Measurements from ENCODE around the gene TNNI3.

GRCh38 chr19:55114566-55115145, 42.9 kb downstream of the TNNI3 start:
- TF ChIP-seq, protein P1, sequence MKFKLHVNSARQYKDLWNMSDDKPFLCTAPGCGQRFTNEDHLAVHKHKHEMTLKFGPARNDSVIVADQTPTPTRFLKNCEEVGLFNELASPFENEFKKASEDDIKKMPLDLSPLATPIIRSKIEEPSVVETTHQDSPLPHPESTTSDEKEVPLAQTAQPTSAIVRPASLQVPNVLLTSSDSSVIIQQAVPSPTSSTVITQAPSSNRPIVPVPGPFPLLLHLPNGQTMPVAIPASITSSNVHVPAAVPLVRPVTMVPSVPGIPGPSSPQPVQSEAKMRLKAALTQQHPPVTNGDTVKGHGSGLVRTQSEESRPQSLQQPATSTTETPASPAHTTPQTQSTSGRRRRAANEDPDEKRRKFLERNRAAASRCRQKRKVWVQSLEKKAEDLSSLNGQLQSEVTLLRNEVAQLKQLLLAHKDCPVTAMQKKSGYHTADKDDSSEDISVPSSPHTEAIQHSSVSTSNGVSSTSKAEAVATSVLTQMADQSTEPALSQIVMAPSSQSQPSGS (CRISPR knock-in tag; IDR thresholded peaks at IDR 0.05; ENCODE audit: borderline replicate concordance, low read depth), result no peak
- TF ChIP-seq, protein P2, sequence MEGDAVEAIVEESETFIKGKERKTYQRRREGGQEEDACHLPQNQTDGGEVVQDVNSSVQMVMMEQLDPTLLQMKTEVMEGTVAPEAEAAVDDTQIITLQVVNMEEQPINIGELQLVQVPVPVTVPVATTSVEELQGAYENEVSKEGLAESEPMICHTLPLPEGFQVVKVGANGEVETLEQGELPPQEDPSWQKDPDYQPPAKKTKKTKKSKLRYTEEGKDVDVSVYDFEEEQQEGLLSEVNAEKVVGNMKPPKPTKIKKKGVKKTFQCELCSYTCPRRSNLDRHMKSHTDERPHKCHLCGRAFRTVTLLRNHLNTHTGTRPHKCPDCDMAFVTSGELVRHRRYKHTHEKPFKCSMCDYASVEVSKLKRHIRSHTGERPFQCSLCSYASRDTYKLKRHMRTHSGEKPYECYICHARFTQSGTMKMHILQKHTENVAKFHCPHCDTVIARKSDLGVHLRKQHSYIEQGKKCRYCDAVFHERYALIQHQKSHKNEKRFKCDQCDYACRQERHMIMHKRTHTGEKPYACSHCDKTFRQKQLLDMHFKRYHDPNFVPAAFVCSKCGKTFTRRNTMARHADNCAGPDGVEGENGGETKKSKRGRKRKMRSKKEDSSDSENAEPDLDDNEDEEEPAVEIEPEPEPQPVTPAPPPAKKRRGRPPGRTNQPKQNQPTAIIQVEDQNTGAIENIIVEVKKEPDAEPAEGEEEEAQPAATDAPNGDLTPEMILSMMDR (IDR thresholded peaks at IDR 0.05), result no peak
- TF ChIP-seq ZNF512 (CRISPR knock-in tag; IDR thresholded peaks at IDR 0.05; ENCODE audit: borderline replicate concordance) (no peak), OVOL2 (CRISPR knock-in tag; IDR thresholded peaks at IDR 0.05; ENCODE audit: borderline replicate concordance) (no peak), STAT6 (CRISPR knock-in tag; conservative IDR thresholded peaks at IDR 0.05; ENCODE audit: low read depth) (no peak), SP1 (CRISPR knock-in tag; conservative IDR thresholded peaks at IDR 0.05) (no peak), ZNF232 (CRISPR knock-in tag; IDR thresholded peaks at IDR 0.05) (no peak), NFYB (CRISPR knock-in tag; conservative IDR thresholded peaks at IDR 0.05; ENCODE audit: low read depth) (no peak), ZNF263 (CRISPR knock-in tag; IDR thresholded peaks at IDR 0.05; ENCODE audit: low read depth) (no peak), ATF3 (CRISPR knock-in tag; conservative IDR thresholded peaks at IDR 0.05) (no peak), MAX (CRISPR knock-in tag; IDR thresholded peaks at IDR 0.05) (no peak), ESRRA (CRISPR knock-in tag; IDR thresholded peaks at IDR 0.05; ENCODE audit: borderline replicate concordance) (no peak)

All from WTC11 (cell line).